HCT116 (cell line): ENCODE measurements around the gene SSR1. TPM values are rescaled to one million over a fixed set of nuclear protein-coding genes. Genes with fewer than 3 reads are reported as not detected.

ENCODE experiments used
- ATAC-seq: fragments of 200-7000 bp; cut with Tn5 transposase; 2 replicates; pipeline ENCODE4 v1.9.1; 2020; ENCODE audit warnings: mild to moderate bottlenecking, moderate library complexity
- BruUV-seq: library from RNA; stranded (reverse); fragments of 400-500 nt; replicated peaks from 2 replicates; lab custom pipeline; 2021; lab: Mats Ljungman, UMichigan
- CTCF ChIA-PET: fragments of 300-600 bp; sonication (Branson Sonifier 250); formaldehyde crosslinking; loops from one replicate; lab custom pipeline; 2021; ENCODE audit warnings: antibody characterized with exemption; lab: Charles Lee
- POLR2A ChIA-PET: fragments of 300-600, 350-600 bp; sonication (Branson Sonifier 250); formaldehyde crosslinking; loops from one replicate; lab custom pipeline; 2021; ENCODE audit warnings: antibody characterized with exemption; lab: Charles Lee
- RAD21 ChIA-PET, 2 experiments: fragments of 300-600 bp; sonication (Branson Sonifier 250); formaldehyde crosslinking; loops; one replicate each; lab custom pipeline; 2023; ENCODE audit warnings: low total read pairs in 2 of 2; ENCODE audit not compliant: uncharacterized antibody in 2 of 2, unreplicated experiment in 2 of 2, low non-redundant PET in 1 of 2; lab: Charles Lee
- DNase-seq: peaks from one replicate; pipeline ENCODE4 v3.0.0-alpha.2; 2010; ENCODE audit warnings: low read depth, low spot score
- H2AFZ ChIP-seq: fragments of 200-600 bp; shearing (Covaris generic), sonication (generic); 2 replicates; pipeline ENCODE4 v1.6.1; 2017; ENCODE audit warnings: low read depth, mixed run types, mixed read lengths, antibody characterized with exemption, low read length; ENCODE audit not compliant: poor library complexity, severe bottlenecking
- H3K27ac ChIP-seq: 2 replicates; pipeline ENCODE4 v1.5.1; 2012; ENCODE audit warnings: low read depth, low read length
- H3K27me3 ChIP-seq: fragments of 200-600 bp; sonication (generic); 2 replicates; pipeline ENCODE4 v1.6.1; 2016; ENCODE audit warnings: mixed run types, low read length, mixed read lengths; ENCODE audit not compliant: insufficient read depth
- H3K36me3 ChIP-seq, 2 experiments: fragments of 200-500 bp in 1 of 2; fragments of 200-600 bp in 1 of 2; sonication (Bioruptor generic) in 1 of 2; sonication (generic) in 1 of 2; 2 replicates each; pipeline versions ENCODE4 v1.5.1 to v1.6.1; 2014 to 2016; ENCODE audit warnings: low read length in 2 of 2, inconsistent platforms in 1 of 2, mixed read lengths in 1 of 2, mixed run types in 1 of 2; ENCODE audit not compliant: insufficient read depth in 2 of 2, control insufficient read depth in 1 of 2
- H3K4me1 ChIP-seq, 2 experiments: fragments of 200-600 bp in 1 of 2; sonication (generic) in 1 of 2; 2 replicates each; pipeline versions ENCODE4 v1.5.1 to v1.6.1; 2012 to 2017; ENCODE audit warnings: low read length in 2 of 2, inconsistent platforms in 1 of 2, mild to moderate bottlenecking in 1 of 2, mixed read lengths in 1 of 2, mixed run types in 1 of 2, moderate library complexity in 1 of 2; ENCODE audit not compliant: insufficient read depth in 2 of 2, control insufficient read depth in 1 of 2
- H3K4me2 ChIP-seq: fragments of 200-600 bp; sonication (generic); 2 replicates; pipeline ENCODE4 v1.6.1; 2017; ENCODE audit warnings: mixed run types, low read length, mixed read lengths
- H3K4me3 ChIP-seq, 2 experiments: fragments of 200-600 bp in 1 of 2; sonication (generic) in 1 of 2; replicated peaks in 1 of 2; 2 replicates each; pipeline ENCODE4 v1.5.1; 2011 to 2016; ENCODE audit warnings: low read length in 2 of 2, control low read depth in 1 of 2, low read depth in 1 of 2, mild to moderate bottlenecking in 1 of 2, mixed read lengths in 1 of 2, mixed run types in 1 of 2
- H3K79me2 ChIP-seq: fragments of 200-600 bp; sonication (generic); 2 replicates; pipeline ENCODE4 v1.6.1; 2017; ENCODE audit warnings: mild to moderate bottlenecking, mixed run types, low read length, moderate library complexity, mixed read lengths; ENCODE audit not compliant: insufficient read depth
- H3K9ac ChIP-seq: fragments of 200-600 bp; sonication (generic); 2 replicates; pipeline ENCODE4 v1.6.1; 2016; ENCODE audit warnings: low read length, mixed read lengths
- H3K9me2 ChIP-seq: fragments of 200-600 bp; sonication (generic), shearing (Covaris generic); 2 replicates; pipeline ENCODE4 v1.6.1; 2017; ENCODE audit warnings: mixed run types, mild to moderate bottlenecking, moderate library complexity; ENCODE audit not compliant: insufficient read depth
- H3K9me3 ChIP-seq, 2 experiments: fragments of 200-500 bp in 1 of 2; fragments of 200-600 bp in 1 of 2; sonication (Bioruptor generic) in 1 of 2; sonication (generic) in 1 of 2; 2 replicates each; pipeline ENCODE4 v1.6.1; 2014 to 2017; ENCODE audit warnings: low read length in 2 of 2, mixed read lengths in 2 of 2, inconsistent platforms in 1 of 2, low read depth in 1 of 2, mild to moderate bottlenecking in 1 of 2, mixed run types in 1 of 2, moderate library complexity in 1 of 2; ENCODE audit not compliant: control insufficient read depth in 1 of 2, insufficient read depth in 1 of 2
- H4K20me1 ChIP-seq: fragments of 200-600 bp; sonication (generic), shearing (Covaris generic); 2 replicates; pipeline ENCODE4 v1.6.1; 2017; ENCODE audit warnings: mixed run types, mild to moderate bottlenecking, moderate library complexity; ENCODE audit not compliant: insufficient read depth
- CBX3 ChIP-seq: IDR thresholded peaks from 2 replicates; pipeline ENCODE4 v1.6.1; 2012; ENCODE audit warnings: low read depth
- CEBPB ChIP-seq: IDR thresholded peaks from 2 replicates; pipeline ENCODE4 v1.6.1; 2012; ENCODE audit warnings: low read depth
- EGR1 ChIP-seq: IDR thresholded peaks from 2 replicates; pipeline ENCODE4 v1.6.1; 2012; ENCODE audit warnings: low read depth
- EZH2 ChIP-seq: fragments of 200-600 bp; sonication (generic); IDR thresholded peaks from 2 replicates; pipeline ENCODE4 v1.6.1; 2017; ENCODE audit warnings: antibody characterized with exemption, mixed run types
- POLR2AphosphoS5 ChIP-seq: IDR thresholded peaks from 2 replicates; pipeline ENCODE4 v1.6.1; 2011; ENCODE audit warnings: mild to moderate bottlenecking, low read depth, low read length, moderate library complexity
- RAD21 ChIP-seq: IDR thresholded peaks from 2 replicates; pipeline ENCODE4 v1.6.1; 2012; ENCODE audit warnings: low read depth, mild to moderate bottlenecking
- SIN3A ChIP-seq: IDR thresholded peaks from 2 replicates; pipeline ENCODE4 v1.6.1; 2012; ENCODE audit warnings: low read depth
- SRF ChIP-seq: IDR thresholded peaks from 2 replicates; pipeline ENCODE4 v1.6.1; 2012; ENCODE audit warnings: low read depth
- ZFX ChIP-seq: fragments of 450-650 bp; IDR thresholded peaks from 2 replicates; pipeline ENCODE4 v1.6.1; 2017
- ZNF274 ChIP-seq: fragments of 200-500 bp; sonication (Bioruptor generic); IDR thresholded peaks from 2 replicates; pipeline ENCODE4 v1.6.1; 2014; ENCODE audit warnings: mild to moderate bottlenecking, low read depth, low read length, inconsistent platforms
- intact Hi-C: fragments of 100-400 bp; cut with micrococcal nuclease; formaldehyde crosslinking; loops from 2 replicates; pipeline ENCODE4 v1.10.0; 2022
- total RNA-seq: library from RNA; stranded (reverse); gene quantifications from one replicate; pipeline ENCODE4 v1.2.1, GENCODE V29; 2021; ENCODE audit not compliant: unreplicated experiment
- TF ChIP-seq, protein P1 (sequence below): IDR thresholded peaks from 2 replicates; pipeline ENCODE4 v1.6.1; 2011; ENCODE audit warnings: mild to moderate bottlenecking, low read length, moderate library complexity; ENCODE audit not compliant: insufficient replicate concordance; ENCODE audit errors: extremely low read depth

SSR1 gene
- total RNA-seq, 1 experiment from 2014 or later: 127 TPM

DNA sequence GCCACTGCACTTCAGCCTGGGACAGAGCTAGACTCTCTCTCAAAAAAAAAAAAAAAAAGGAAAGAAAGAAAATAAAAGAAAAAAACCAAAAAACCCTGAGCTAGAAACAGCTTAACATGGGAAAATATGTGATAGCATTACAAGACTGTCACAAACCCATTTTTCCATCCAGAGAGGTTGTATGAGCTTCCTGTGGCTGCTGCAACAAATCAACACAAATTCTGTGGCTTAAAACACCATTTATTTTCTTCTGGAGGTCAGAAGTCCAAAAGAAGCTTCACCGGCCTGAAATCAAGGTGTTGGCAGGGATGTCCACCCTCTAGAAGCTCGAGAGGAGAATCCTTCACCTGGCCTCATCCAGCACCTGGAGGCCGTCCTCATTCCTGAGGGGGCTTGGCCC, 21.7 kb upstream of the SSR1 start:
- Histone ChIP-seq H3K9ac (no peak overlapping the region), H3K79me2 (no peaks in the 10 kb centered on the region), H4K20me1 (no peaks in the 10 kb centered on the region), H3K4me1 (no peaks in the 10 kb centered on the region), H2AFZ (no peak overlapping the region), H3K27ac (no peak overlapping the region), H3K4me3 (no peak overlapping the region), H3K36me3 (no peaks in the 10 kb centered on the region), H3K9me2 (no peaks in the 10 kb centered on the region), H3K9me3 (no peaks in the 10 kb centered on the region)
- DNase-seq (no peak), ATAC-seq (no peak)
- no TSS peak for BruUV-seq
- ChIA-PET POLR2A (no interaction called here), RAD21 (no interaction called here), CTCF (no interaction called here)
- intact Hi-C loops: no loop called here
- no peak for TF ChIP-seq CBX3
- TF ChIP-seq, all 23 proteins: peak for 0
- Histone ChIP-seq H3K27me3 (no peaks in the 10 kb centered on the region), H3K4me2 (no peak overlapping the region)

DNA sequence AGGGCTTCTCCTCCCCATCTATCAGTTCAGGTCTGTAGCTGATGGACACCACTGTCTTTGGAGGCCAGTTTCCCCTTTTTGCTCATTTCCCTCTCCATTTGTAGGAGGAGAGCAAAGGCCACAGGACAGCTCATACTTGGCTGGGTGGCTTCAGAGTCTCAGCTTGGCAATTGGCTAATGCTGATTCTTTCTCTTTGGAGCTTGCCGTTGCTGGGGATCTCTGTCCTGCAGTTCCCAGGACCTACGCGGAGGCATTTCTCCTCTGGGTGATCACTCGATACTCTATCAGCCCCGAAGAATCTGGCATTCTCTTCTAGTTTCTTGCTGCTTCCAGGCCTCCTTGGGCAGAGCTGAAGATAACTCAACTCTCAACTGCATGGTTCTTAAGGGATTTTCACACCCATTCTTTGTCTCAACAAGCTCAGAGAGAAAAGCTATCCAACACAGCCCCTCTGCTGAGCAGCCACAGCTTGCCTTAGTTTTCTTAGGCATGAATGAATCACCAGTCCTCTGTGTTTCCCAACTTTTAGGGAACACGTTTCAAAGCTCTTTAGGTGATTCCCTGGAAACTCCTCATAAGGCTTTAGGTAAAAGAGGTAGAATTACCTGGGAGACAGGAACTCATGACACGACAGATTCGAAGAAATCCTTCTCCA, 19.2 kb upstream of the SSR1 start:
- ChIA-PET CTCF (no interaction called here), POLR2A (interaction anchor here (0.9 kb wide), 1 partner anchor 16 kb away, joined by 3 read pairs; no protein-coding TSS in a partner anchor), RAD21 (no interaction called here)
- no peaks in the 10 kb centered on the region for H3K27me3 ChIP-seq
- H2AFZ ChIP-seq: peak overlapping the region; percentile 54
- H3K27ac ChIP-seq: no peak overlapping the region
- no peaks in the 10 kb centered on the region for H3K9me3 ChIP-seq
- no peak overlapping the region for H3K9ac ChIP-seq
- H4K20me1 ChIP-seq: no peaks in the 10 kb centered on the region
- DNase-seq: no peak
- intact Hi-C loops: no loop called here
- H3K79me2 ChIP-seq: no peaks in the 10 kb centered on the region
- ATAC-seq: no peak
- H3K36me3 ChIP-seq: no peaks in the 10 kb centered on the region
- no peaks in the 10 kb centered on the region for H3K9me2 ChIP-seq
- no peaks in the 10 kb centered on the region for H3K4me1 ChIP-seq
- H3K4me2 ChIP-seq: no peak overlapping the region
- no peak overlapping the region for H3K4me3 ChIP-seq
- no peak for TF ChIP-seq RAD21
- no peak for TF ChIP-seq ZNF274
- no peak for TF ChIP-seq EGR1
- TF ChIP-seq SIN3A: no peak
- TF ChIP-seq SRF: no peak
- TF ChIP-seq CEBPB: no peak
- no peak for TF ChIP-seq POLR2AphosphoS5
- TF ChIP-seq, protein P1, sequence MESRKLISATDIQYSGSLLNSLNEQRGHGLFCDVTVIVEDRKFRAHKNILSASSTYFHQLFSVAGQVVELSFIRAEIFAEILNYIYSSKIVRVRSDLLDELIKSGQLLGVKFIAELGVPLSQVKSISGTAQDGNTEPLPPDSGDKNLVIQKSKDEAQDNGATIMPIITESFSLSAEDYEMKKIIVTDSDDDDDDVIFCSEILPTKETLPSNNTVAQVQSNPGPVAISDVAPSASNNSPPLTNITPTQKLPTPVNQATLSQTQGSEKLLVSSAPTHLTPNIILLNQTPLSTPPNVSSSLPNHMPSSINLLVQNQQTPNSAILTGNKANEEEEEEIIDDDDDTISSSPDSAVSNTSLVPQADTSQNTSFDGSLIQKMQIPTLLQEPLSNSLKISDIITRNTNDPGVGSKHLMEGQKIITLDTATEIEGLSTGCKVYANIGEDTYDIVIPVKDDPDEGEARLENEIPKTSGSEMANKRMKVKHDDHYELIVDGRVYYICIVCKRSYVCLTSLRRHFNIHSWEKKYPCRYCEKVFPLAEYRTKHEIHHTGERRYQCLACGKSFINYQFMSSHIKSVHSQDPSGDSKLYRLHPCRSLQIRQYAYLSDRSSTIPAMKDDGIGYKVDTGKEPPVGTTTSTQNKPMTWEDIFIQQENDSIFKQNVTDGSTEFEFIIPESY: no peak
- no peak for TF ChIP-seq ZFX
- no peak for TF ChIP-seq EZH2
- no TSS peak for BruUV-seq
